ENCODE results near the gene SIRPA. TPM values are rescaled to one million over a fixed set of nuclear protein-coding genes. Genes with fewer than 3 reads are reported as not detected.

SIRPA gene
- total and polyA plus RNA-seq, 3 donors from 2014 or later, result 18.4 to 25.7 (median 21.0) TPM

DNA sequence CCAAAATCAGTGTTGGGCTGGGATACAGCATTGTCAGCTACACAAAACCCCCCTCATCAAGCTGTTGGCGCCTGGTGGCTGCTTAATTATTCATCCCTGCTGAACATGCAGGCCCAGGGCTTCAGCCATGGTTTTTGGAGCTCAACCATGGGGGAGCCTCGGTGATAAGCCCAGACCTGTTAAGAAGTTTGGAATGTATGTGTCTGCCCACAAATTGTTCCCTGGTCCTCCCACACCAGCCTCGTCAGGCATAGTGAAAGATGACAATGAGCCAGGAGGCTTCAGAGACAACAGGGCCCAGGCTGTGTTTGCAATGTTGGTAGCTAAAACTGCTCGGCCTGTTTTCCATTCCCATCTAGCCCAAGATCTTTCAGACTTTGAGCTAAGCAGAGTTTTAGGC is 34.8 kb upstream of the SIRPA start:
- no peak for DNase-seq
- H3K4me3 ChIP-seq, result no peak overlapping the region
- no peak overlapping the region for H3K27ac ChIP-seq
- TF ChIP-seq CTCF (IDR thresholded peaks at IDR 0.05) (no peak), POLR2A (IDR thresholded peaks at IDR 0.05) (no peak)
- no peaks in the 10 kb centered on the region for H3K9me3 ChIP-seq
- intact Hi-C loops (cut with DNase I; ENCODE audit: low total_unique reads), result no loop called here
- H3K27me3 ChIP-seq, result no peaks in the 10 kb centered on the region
- H3K4me1 ChIP-seq, result no peaks in the 10 kb centered on the region
- no peaks in the 10 kb centered on the region for H3K36me3 ChIP-seq (ENCODE audit: low read depth, missing control alignments)
- 52 to 56% methylated on average over 2 to 4 of the region's 4 CpGs for WGBS, 2 donors

- WGBS, 2 donors, result 55 to 58% methylated on average over 13 of the region's 13 CpGs
- intact Hi-C loops (cut with DNase I; ENCODE audit: low total_unique reads), result no loop called here
- no peaks in the 10 kb centered on the region for H3K36me3 ChIP-seq (ENCODE audit: low read depth, missing control alignments)
- no peaks in the 10 kb centered on the region for H3K27me3 ChIP-seq
- H3K9me3 ChIP-seq, result no peaks in the 10 kb centered on the region
- TF ChIP-seq POLR2A (IDR thresholded peaks at IDR 0.05) (no peak), CTCF (IDR thresholded peaks at IDR 0.05) (no peak)
- H3K4me1 ChIP-seq, result no peaks in the 10 kb centered on the region
- H3K27ac ChIP-seq, result no peak overlapping the region
- H3K4me3 ChIP-seq, result no peak overlapping the region
- no peak for DNase-seq
These were observed 33.7 kb upstream of the SIRPA start for GRCh38 chr20:1861347-1861976.

DNA sequence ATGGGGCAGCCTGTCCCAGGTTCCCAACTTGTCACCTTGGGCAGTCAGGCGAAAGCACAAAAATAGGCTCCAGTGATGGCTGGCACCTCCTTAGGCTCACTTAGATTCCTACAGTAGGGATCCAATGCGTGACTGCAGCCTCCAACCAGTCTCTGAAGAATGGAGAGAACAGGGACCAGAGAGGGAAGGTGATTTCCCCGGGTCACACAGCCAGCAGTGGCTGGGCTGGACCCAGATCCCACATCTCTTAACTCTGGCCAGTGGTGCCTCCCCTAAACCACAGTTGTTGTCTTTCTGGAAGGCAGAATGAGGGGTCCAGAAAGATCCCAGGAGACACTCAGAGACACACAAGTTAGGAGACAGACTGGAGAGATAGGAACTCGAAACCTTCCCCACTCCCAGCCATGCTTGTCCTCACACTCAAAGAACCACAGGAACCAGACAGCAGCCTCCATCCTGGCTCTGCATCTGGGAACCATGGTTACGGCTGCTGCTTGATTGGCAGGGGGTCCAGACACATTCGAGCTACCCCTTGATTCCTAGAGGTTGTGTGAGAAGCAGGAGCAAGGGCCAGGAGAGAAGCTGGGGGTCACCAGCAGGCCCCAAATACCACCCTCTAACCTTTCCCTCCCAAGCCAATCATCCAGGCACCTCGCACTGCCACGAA is 33.1 kb upstream of the SIRPA start:
- no peak for DNase-seq
- H3K36me3 ChIP-seq (ENCODE audit: low read depth, missing control alignments), result no peaks in the 10 kb centered on the region
- no peaks in the 10 kb centered on the region for H3K4me1 ChIP-seq
- H3K9me3 ChIP-seq, result no peaks in the 10 kb centered on the region
- 79 to 87% methylated on average over 8 of the region's 8 CpGs for WGBS, 2 donors
- no peak overlapping the region for H3K4me3 ChIP-seq
- intact Hi-C loops (cut with DNase I; ENCODE audit: low total_unique reads), result no loop called here
- no peaks in the 10 kb centered on the region for H3K27me3 ChIP-seq
- H3K27ac ChIP-seq, result no peak overlapping the region
- TF ChIP-seq CTCF (IDR thresholded peaks at IDR 0.05), result no peak

DNA sequence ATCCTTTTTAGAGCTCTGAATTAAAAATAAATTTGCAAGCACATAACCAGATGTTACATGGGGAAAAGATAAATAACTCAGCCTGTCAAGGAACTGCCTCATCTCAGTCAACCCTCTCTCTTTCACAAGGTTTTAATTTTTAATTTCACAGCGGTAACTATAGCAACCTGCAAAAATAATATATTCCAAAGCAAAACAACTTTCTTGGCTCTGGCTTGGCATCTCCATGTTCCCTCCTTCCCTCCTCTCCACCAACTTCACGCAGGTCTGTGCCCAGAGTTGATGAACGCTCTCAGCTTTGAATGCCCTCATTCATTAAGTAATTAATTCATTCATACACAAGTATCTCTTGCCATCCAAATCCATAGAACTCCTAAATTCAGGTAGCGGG is 32.5 kb upstream of the SIRPA start:
- Histone ChIP-seq H3K36me3 (ENCODE audit: low read depth, missing control alignments) (no peaks in the 10 kb centered on the region), H3K27me3 (no peaks in the 10 kb centered on the region), H3K9me3 (no peaks in the 10 kb centered on the region), H3K27ac (no peak overlapping the region), H3K4me1 (no peaks in the 10 kb centered on the region), H3K4me3 (no peak overlapping the region)
- DNase-seq, result no peak
- intact Hi-C loops (cut with DNase I; ENCODE audit: low total_unique reads), result no loop called here
- WGBS, 2 donors, result 90 to 91% methylated on average over 4 of the region's 4 CpGs
- no peak for TF ChIP-seq CTCF (IDR thresholded peaks at IDR 0.05)
- no peak for TF ChIP-seq POLR2A (IDR thresholded peaks at IDR 0.05)

DNA sequence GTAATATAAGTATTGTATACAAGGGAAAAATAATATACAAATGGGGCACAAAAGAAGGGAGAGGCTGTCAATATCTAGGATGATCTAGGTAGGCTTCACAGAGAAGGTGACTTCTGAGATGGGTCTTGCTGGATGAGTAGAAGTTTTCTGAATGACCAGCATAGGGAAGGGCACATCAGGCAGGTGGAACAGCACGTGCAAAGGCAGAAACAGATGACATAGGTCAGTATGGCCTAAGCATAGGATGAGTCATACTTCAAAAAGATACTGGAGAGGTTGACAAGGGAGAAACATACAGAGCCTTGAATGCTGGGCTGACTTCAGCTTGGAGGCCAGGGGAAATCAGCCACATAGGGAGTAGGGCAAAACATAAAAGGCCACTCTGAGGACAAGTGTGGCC is 31.9 kb upstream of the SIRPA start:
- no peaks in the 10 kb centered on the region for H3K27me3 ChIP-seq
- TF ChIP-seq CTCF (IDR thresholded peaks at IDR 0.05) (no peak), POLR2A (IDR thresholded peaks at IDR 0.05) (no peak)
- H3K9me3 ChIP-seq, result no peaks in the 10 kb centered on the region
- no peak for DNase-seq
- no peak overlapping the region for H3K27ac ChIP-seq
- H3K36me3 ChIP-seq (ENCODE audit: low read depth, missing control alignments), result no peaks in the 10 kb centered on the region
- no peak overlapping the region for H3K4me3 ChIP-seq
- no peaks in the 10 kb centered on the region for H3K4me1 ChIP-seq
- intact Hi-C loops (cut with DNase I; ENCODE audit: low total_unique reads), result no loop called here
- WGBS, 2 donors, result 89% methylated on average over 1 of the region's 1 CpG
